Breast epithelium (tissue), 4 donors: ENCODE measurements around the gene NOX5. TPM values are rescaled to one million over a fixed set of nuclear protein-coding genes. Genes with fewer than 3 reads are reported as not detected.
A peak's percentile ranks its signal among the peaks of the same experiment; 100 is the strongest.

Experiments used
- DNase-seq, 2 donors: peaks; one replicate each; pipeline ENCODE4 v3.0.0-alpha.2; 2019; ENCODE audit warnings: low spot score in 2 of 2
- H3K27ac ChIP-seq, 2 donors: fragments of 200-600 bp; sonication (generic) in 1 of 2; one replicate each; pipeline ENCODE4 v1.5.1; 2016 to 2019; ENCODE audit warnings: mild to moderate bottlenecking in 1 of 2
- H3K27me3 ChIP-seq, 2 donors: fragments of 200-600 bp; sonication (generic) in 1 of 2; one replicate each; pipeline versions ENCODE4 v1.5.1 to v1.6.0; 2017 to 2019; ENCODE audit warnings: control low read depth in 1 of 2, mild to moderate bottlenecking in 1 of 2
- H3K36me3 ChIP-seq: fragments of 200-600 bp; one replicate; pipeline ENCODE4 v1.5.1; 2019
- H3K4me1 ChIP-seq, 2 donors: fragments of 200-600 bp; sonication (generic); one replicate each; pipeline ENCODE4 v1.5.1; 2016 to 2019; ENCODE audit warnings: control low read depth in 1 of 2
- H3K4me3 ChIP-seq, 3 donors: fragments of 200-600 bp; sonication (generic); 1 replicate in 2 of 3; 2 replicates in 1 of 3; pipeline ENCODE4 v1.5.1; 2016 to 2019; ENCODE audit warnings: mild to moderate bottlenecking in 3 of 3, moderate library complexity in 2 of 3
- H3K9me3 ChIP-seq, 2 donors: fragments of 200-600 bp; sonication (generic) in 1 of 2; one replicate each; pipeline ENCODE4 v1.5.1; 2016 to 2019; ENCODE audit warnings: control low read depth in 1 of 2
- POLR2A ChIP-seq: fragments of 450-650 bp; IDR thresholded peaks from one replicate; pipeline ENCODE4 v1.6.1; 2016; ENCODE audit warnings: antibody characterized with exemption, mild to moderate bottlenecking, moderate library complexity
- POLR2AphosphoS5 ChIP-seq, 3 donors: sonication (generic); formaldehyde crosslinking; IDR thresholded peaks; one replicate each; pipeline ENCODE4 v1.6.1; 2017; ENCODE audit warnings: antibody characterized with exemption in 3 of 3
- intact Hi-C: fragments of 100-400 bp; cut with DNase I; formaldehyde crosslinking; loops from one replicate; pipeline ENCODE4 v1.15.1; 2023; ENCODE audit warnings: low total_unique reads
- total RNA-seq, 3 donors: library from RNA; depleted of rRNA; stranded (reverse); fragments of >200 nt; gene quantifications; one replicate each; pipeline ENCODE4 v1.1.0, GENCODE V29; 2016
- TF ChIP-seq, protein P1 (sequence below), 3 donors: fragments of 450-650 bp; IDR thresholded peaks; one replicate each; pipeline ENCODE4 v1.5.1; 2016 to 2017; ENCODE audit warnings: antibody characterized with exemption in 3 of 3, mild to moderate bottlenecking in 3 of 3, moderate library complexity in 3 of 3

NOX5 gene
- total RNA-seq, 3 donors from 2014 or later = 1.0 to 2.6 (median 1.9) TPM

DNA sequence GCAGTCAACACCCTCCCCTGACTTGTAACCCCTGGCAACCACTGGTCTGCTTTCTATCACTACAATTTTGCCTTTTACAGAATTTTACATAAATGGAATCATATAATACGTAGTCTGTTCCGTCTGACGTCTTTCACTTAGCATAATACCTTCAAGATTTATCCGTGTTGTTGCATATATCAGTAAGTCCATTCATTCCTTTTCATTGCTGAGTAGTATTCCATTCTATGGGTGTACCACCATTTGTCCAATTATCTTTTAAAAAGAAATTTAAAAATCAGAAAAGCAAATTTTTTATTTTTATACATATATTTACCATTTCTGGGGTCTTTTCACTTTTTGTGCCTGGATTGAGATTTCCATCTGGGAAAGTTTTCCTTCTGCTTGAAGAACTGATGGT lies 35.5 kb downstream of the NOX5 start:
- no peaks in the 10 kb centered on the region for H3K4me1 ChIP-seq
- no peak overlapping the region for H3K4me3 ChIP-seq
- H3K36me3 ChIP-seq = no peaks in the 10 kb centered on the region
- DNase-seq = no peak
- H3K27me3 ChIP-seq = no peaks in the 10 kb centered on the region
- H3K9me3 ChIP-seq = no peaks in the 10 kb centered on the region
- intact Hi-C loops = loop anchor here (5.0 kb wide), 1 partner anchor 347 kb away; no protein-coding TSS in a partner anchor
- H3K27ac ChIP-seq = no peak overlapping the region
- no peak for TF ChIP-seq POLR2A
- no peak for TF ChIP-seq POLR2AphosphoS5 (IDR thresholded peaks at IDR 0.05)
- TF ChIP-seq, protein P1, sequence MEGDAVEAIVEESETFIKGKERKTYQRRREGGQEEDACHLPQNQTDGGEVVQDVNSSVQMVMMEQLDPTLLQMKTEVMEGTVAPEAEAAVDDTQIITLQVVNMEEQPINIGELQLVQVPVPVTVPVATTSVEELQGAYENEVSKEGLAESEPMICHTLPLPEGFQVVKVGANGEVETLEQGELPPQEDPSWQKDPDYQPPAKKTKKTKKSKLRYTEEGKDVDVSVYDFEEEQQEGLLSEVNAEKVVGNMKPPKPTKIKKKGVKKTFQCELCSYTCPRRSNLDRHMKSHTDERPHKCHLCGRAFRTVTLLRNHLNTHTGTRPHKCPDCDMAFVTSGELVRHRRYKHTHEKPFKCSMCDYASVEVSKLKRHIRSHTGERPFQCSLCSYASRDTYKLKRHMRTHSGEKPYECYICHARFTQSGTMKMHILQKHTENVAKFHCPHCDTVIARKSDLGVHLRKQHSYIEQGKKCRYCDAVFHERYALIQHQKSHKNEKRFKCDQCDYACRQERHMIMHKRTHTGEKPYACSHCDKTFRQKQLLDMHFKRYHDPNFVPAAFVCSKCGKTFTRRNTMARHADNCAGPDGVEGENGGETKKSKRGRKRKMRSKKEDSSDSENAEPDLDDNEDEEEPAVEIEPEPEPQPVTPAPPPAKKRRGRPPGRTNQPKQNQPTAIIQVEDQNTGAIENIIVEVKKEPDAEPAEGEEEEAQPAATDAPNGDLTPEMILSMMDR (IDR thresholded peaks at IDR 0.05) = no peak

DNA sequence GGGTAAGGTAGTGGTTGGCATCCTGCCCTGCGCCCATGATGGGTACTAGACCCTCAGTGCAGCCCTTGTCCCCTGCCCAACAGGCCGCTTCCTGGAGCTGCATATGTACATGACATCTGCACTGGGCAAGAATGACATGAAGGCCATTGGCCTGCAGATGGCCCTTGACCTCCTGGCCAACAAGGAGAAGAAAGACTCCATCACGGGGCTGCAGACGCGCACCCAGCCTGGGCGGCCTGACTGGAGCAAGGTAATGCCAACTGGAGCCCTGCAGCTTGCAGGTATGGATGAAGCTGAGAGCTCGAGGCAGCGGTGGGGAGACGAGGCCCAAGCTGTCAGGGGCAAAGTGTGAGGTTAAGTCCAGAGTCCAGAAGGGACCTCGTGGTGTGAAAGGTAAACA lies 40.8 kb downstream of the NOX5 start:
- Histone ChIP-seq H3K36me3 (no peaks in the 10 kb centered on the region), H3K9me3 (no peaks in the 10 kb centered on the region), H3K4me1 (peaks cover 0 to 4% of the 10 kb centered on the region in 2 donors), H3K27ac (no peak overlapping the region), H3K27me3 (no peaks in the 10 kb centered on the region), H3K4me3 (no peak overlapping the region)
- no peak for DNase-seq
- no peak for TF ChIP-seq POLR2A
- TF ChIP-seq, protein P1 (IDR thresholded peaks at IDR 0.05) = no peak
- no peak for TF ChIP-seq POLR2AphosphoS5 (IDR thresholded peaks at IDR 0.05)
- intact Hi-C loops = no loop called here

DNA sequence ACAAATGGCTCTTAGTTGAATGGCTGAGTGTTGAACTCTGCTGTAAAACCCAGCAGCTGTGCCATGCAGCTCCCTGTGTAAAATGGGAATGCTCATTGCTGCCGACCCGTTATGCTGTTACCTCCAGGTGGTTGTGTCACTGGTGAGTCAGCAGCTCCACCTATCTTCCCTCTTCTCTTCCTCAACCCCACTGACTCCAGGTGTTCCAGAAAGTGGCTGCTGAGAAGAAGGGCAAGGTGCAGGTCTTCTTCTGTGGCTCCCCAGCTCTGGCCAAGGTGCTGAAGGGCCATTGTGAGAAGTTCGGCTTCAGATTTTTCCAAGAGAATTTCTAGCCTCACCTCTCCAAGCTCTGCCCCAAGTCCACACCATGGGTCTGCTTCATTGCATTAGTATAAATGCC lies 41.9 kb downstream of the NOX5 start:
- intact Hi-C loops = no loop called here
- peaks cover 0 to 4% of the 10 kb centered on the region in 2 donors for H3K4me1 ChIP-seq
- no peak for DNase-seq
- no peak overlapping the region for H3K27ac ChIP-seq
- TF ChIP-seq POLR2AphosphoS5 (IDR thresholded peaks at IDR 0.05) (no peak), POLR2A (no peak)
- TF ChIP-seq, protein P1 (IDR thresholded peaks at IDR 0.05) = no peak
- no peaks in the 10 kb centered on the region for H3K36me3 ChIP-seq
- no peaks in the 10 kb centered on the region for H3K27me3 ChIP-seq
- H3K4me3 ChIP-seq = no peak overlapping the region
- no peaks in the 10 kb centered on the region for H3K9me3 ChIP-seq

DNA sequence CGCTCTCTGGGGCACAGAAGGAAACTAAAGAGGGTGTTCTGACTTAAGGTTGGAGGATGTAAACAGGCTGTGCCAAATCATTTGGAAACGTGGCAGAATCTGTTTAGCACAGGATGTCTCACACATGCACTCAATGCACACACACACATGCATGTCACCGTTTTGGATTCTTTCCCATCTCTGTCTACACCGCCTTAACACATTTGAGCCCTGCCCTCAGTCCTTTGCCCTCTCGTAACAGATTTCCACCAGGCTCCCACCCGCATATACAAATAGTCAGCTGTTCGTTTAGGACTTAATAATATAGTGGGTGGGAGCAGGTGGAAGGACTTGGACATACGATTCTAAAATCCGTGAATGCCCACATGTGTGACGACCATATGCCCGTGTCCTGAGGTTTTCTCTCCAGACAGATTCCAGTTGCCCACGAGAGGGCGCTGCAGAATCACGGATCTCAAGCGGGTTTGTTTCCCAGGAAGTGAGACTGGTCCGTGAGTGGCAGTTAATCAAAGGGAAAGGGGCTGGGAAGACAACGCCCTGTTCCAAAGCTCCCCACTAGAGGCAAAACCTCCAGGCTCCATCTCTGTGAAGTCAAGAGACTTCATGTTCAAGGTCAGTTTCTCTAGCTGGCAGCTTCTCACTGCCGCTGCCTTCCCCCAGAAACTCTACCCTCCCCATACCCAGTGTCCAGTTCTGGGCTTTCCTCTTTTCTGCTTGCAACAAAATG lies 44.5 kb downstream of the NOX5 start:
- TF ChIP-seq POLR2AphosphoS5 (IDR thresholded peaks at IDR 0.05) (no peak), POLR2A (no peak)
- TF ChIP-seq, protein P1 (IDR thresholded peaks at IDR 0.05) = peak; percentile 89 to 97 (median 95)
- intact Hi-C loops = no loop called here
- no peak overlapping the region for H3K27ac ChIP-seq
- H3K9me3 ChIP-seq = no peaks in the 10 kb centered on the region
- no peaks in the 10 kb centered on the region for H3K36me3 ChIP-seq
- peak; percentile 72 to 91 for DNase-seq
- no peak overlapping the region for H3K4me3 ChIP-seq
- peaks cover 0 to 4% of the 10 kb centered on the region in 2 donors for H3K4me1 ChIP-seq
- no peaks in the 10 kb centered on the region for H3K27me3 ChIP-seq

DNA sequence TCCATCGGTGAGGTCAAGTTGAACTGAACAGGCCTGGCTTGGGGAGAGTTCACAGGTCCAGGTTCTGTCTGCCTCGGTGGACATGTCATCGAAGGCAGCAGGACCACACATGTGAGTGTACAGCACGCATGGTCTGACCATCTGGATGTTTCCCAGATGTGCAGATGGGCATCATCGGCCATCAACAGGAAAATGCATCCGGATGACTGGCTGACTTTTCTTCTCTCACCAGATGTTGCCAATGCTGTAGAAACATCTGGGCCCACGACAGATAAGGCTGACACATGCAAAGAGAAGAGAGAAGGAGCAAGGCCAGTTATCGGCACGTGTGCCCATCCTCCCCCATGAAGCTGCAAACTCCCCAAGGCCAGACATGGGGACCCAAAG lies 45.1 kb downstream of the NOX5 start:
- Histone ChIP-seq H3K4me3 (no peak overlapping the region), H3K27me3 (no peaks in the 10 kb centered on the region), H3K27ac (no peak overlapping the region), H3K9me3 (no peaks in the 10 kb centered on the region), H3K4me1 (peaks cover 0 to 4% of the 10 kb centered on the region in 2 donors), H3K36me3 (no peaks in the 10 kb centered on the region)
- TF ChIP-seq POLR2AphosphoS5 (IDR thresholded peaks at IDR 0.05) (no peak), POLR2A (no peak)
- TF ChIP-seq, protein P1 (IDR thresholded peaks at IDR 0.05) = no peak
- DNase-seq = no peak
- intact Hi-C loops = no loop called here
